SK-N-SH treated with all-trans-retinoic acid at 6 μM for 48 hours (cell line): Measurements from ENCODE around the gene EPB42.

Source experiments
- TCF4 ChIP-seq: fragments of 250-450 bp; sonication (Bioruptor Pico); IDR thresholded peaks from 2 replicates; pipeline ENCODE4 v1.8.0; 2021; ENCODE audit warnings: mild to moderate bottlenecking, moderate library complexity, borderline replicate concordance
- TF ChIP-seq, protein P1 (sequence below): fragments of 250-450 bp; sonication (Bioruptor Pico); IDR thresholded peaks from 2 replicates; pipeline ENCODE4 v1.8.0; 2020; ENCODE audit warnings: mild to moderate bottlenecking, moderate library complexity, borderline replicate concordance

DNA sequence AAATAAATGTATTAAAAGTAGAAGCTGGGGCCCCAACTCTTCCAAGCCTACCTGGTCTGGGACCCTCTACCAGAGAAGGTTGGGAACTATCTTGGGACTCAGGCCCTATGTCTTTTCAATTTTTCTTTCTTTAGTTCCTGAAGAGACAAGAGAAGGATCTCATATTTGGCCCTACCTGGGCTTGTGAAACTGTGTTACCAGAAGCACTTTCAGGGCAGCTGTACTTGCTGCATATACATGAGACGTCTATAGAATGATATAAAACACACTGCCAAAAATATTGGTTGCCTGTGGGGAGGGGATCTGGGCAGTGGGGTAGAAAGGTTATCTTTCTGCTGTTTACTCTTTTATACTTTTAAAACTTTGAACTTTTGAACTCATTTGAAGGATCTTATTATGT is 604 bp upstream of the EPB42 start:
- TF ChIP-seq, protein P1, sequence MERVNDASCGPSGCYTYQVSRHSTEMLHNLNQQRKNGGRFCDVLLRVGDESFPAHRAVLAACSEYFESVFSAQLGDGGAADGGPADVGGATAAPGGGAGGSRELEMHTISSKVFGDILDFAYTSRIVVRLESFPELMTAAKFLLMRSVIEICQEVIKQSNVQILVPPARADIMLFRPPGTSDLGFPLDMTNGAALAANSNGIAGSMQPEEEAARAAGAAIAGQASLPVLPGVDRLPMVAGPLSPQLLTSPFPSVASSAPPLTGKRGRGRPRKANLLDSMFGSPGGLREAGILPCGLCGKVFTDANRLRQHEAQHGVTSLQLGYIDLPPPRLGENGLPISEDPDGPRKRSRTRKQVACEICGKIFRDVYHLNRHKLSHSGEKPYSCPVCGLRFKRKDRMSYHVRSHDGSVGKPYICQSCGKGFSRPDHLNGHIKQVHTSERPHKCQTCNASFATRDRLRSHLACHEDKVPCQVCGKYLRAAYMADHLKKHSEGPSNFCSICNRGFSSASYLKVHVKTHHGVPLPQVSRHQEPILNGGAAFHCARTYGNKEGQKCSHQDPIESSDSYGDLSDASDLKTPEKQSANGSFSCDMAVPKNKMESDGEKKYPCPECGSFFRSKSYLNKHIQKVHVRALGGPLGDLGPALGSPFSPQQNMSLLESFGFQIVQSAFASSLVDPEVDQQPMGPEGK (CRISPR knock-in tag): no peak
- no peak for TF ChIP-seq TCF4 (CRISPR knock-in tag)
